ENCODE measurements around the gene KLF15.

The KLF15 gene

DNA sequence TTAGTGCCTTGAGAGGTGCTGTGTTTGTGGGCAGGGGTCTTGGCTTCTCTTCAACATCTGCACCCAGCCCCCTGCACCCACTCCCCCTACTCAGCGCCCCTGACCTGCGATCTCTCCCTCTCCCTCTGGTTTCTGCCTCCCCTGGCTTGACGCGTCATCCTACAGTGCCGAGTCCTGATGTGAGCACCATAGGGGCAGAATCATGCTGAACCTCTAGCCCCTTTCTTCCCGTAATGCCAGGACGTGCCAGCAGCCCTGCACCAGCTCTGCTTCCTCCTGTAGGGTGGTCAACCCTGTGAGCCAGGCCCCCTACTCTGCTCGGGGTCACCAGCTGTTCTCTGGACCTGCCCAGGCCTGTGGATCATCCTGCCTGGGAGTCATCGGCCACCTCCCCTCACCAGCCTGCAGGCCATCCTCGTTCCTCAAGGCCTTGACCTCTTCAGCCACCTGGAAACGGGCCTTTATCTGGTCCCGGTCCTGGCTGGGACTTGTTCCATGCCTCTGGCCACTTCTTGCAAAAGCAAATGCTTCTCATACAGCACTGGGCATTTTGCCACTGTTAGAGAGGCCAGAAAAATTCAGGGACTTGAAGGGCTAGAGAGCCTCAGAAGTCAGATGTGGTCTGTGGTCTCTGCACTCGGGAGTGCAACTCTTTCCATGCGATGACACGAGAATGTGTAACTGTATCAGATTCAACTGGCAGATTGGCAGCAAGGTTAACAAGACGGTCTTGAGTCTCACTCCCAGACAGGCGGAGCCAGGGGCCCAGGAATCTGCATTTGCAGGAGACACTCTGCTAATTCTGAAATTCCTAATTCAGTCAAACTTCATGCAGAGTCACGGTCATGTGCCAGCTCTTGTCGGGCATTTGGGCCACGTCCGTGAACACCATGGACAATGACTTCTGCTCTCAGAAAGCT, 16.7 kb upstream of the KLF15 start:
- TF ChIP-seq FOXP2 (optimal IDR thresholded peaks at IDR 0.05; ENCODE audit: borderline replicate concordance, extremely low read depth, extremely low read length, insufficient read depth) (no peak), SIN3A (IDR thresholded peaks at IDR 0.05; ENCODE audit: borderline replicate concordance, insufficient read depth, low read length) (no peak), TAF1 (IDR thresholded peaks at IDR 0.05; ENCODE audit: borderline replicate concordance, insufficient read depth, low read length) (no peak), REST (IDR thresholded peaks at IDR 0.05; ENCODE audit: insufficient read depth in 1 of 2, low read depth in 2 of 2, low read length in 2 of 2) (no peak), POLR2AphosphoS5 (IDR thresholded peaks at IDR 0.05; ENCODE audit: low read depth, low read length) (no peak)

DNA sequence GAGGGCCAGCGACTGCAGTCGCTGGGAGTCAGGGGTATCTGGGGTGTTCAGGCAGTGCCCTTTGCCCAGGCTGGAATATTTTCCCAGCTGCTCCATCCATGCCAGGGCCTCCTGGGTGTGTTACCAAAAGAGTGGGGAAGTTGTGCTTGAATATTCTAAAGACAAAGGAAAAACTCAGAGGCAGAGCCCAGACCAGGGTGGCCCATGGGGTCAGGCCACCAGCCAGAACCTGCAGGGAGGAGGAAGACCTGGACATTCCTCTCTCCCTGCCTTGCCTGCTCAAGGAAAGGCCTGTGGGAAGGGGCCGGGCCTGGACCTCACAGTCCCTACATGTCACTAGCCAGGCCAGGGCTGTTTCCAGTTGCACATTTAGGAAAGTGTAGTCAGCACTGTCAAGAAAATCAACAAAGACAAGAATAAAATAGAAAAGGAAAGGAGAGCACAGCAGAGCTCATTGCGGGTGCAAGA, 16.0 kb upstream of the KLF15 start:
- no peak for TF ChIP-seq FOXP2 (optimal IDR thresholded peaks at IDR 0.05; ENCODE audit: borderline replicate concordance, extremely low read depth, extremely low read length, insufficient read depth)
- TF ChIP-seq SIN3A (IDR thresholded peaks at IDR 0.05; ENCODE audit: borderline replicate concordance, insufficient read depth, low read length), result no peak
- no peak for TF ChIP-seq TAF1 (IDR thresholded peaks at IDR 0.05; ENCODE audit: borderline replicate concordance, insufficient read depth, low read length)
- TF ChIP-seq REST (IDR thresholded peaks at IDR 0.05; ENCODE audit: insufficient read depth in 1 of 2, low read depth in 2 of 2, low read length in 2 of 2), result no peak
- TF ChIP-seq POLR2AphosphoS5 (IDR thresholded peaks at IDR 0.05; ENCODE audit: low read depth, low read length), result no peak

DNA sequence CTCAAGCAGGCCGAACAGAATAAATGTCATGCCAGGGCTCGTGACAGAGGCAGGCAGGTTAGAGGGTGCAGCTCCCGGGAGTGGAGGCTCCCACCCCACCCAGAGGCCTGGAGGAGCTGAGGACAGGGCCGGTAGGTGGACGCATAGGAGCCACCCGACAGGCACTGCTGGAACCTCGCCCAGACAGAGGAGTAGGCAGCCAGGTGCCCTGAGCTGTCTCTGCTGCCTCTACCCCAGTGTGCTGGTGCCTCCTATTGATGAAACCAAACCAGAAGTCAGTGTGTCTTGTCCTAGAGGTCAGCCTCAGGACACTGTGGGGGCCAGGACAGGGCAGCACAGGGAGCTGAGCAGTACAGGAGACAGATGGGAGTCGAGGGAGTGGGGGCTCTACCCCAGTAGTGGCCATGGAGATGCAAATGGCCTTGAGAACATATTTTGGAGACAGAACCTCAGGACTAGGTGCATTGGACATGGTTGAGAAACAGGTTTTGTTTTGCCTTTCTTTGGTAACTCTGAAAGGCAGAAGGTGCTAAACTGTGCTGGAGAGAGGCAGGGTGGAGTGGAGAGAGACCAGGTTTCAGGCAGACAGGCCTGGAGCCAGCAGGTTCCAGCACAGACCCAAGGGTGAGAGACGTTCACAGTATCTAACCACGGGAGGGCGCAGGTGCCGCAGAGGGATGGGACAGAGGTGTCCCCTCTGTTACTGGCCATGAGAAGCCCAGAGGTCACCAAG, 15.4 kb upstream of the KLF15 start:
- TF ChIP-seq POLR2AphosphoS5 (IDR thresholded peaks at IDR 0.05; ENCODE audit: low read depth, low read length), result no peak

- TF ChIP-seq SIN3A (IDR thresholded peaks at IDR 0.05; ENCODE audit: borderline replicate concordance, insufficient read depth, low read length) (no peak), POLR2AphosphoS5 (IDR thresholded peaks at IDR 0.05; ENCODE audit: low read depth, low read length) (no peak), FOXP2 (optimal IDR thresholded peaks at IDR 0.05; ENCODE audit: borderline replicate concordance, extremely low read depth, extremely low read length, insufficient read depth) (no peak), REST (IDR thresholded peaks at IDR 0.05; ENCODE audit: insufficient read depth in 1 of 2, low read depth in 2 of 2, low read length in 2 of 2) (no peak), TAF1 (IDR thresholded peaks at IDR 0.05; ENCODE audit: borderline replicate concordance, insufficient read depth, low read length) (no peak)
Measured at GRCh38 chr3:126371096-126371705, 14.0 kb upstream of the KLF15 start.

DNA sequence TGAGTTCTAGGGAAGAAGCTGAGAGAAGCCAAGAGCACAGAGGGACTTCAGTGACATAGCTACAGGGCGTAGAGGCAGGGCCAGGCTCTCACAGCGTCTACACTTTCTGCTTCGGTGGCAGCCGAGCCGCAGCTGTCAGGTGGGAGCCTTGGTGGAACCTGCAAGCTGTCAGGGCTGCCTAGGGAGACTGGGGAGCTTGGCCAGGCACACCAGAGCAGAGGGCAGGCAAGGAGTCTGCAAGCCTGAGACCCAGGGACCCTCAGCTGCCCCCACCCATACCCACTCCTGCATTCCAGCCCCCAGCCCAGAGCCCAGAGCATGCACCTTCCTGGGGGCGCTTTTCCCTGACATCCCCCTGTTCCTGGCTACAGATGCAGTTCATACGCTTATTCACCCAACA, 13.4 kb upstream of the KLF15 start:
- TF ChIP-seq TAF1 (IDR thresholded peaks at IDR 0.05; ENCODE audit: borderline replicate concordance, insufficient read depth, low read length) (no peak), REST (IDR thresholded peaks at IDR 0.05; ENCODE audit: insufficient read depth in 1 of 2, low read depth in 2 of 2, low read length in 2 of 2) (no peak), SIN3A (IDR thresholded peaks at IDR 0.05; ENCODE audit: borderline replicate concordance, insufficient read depth, low read length) (no peak), FOXP2 (optimal IDR thresholded peaks at IDR 0.05; ENCODE audit: borderline replicate concordance, extremely low read depth, extremely low read length, insufficient read depth) (no peak), POLR2AphosphoS5 (IDR thresholded peaks at IDR 0.05; ENCODE audit: low read depth, low read length) (no peak)

Data from PFSK-1 (cell line).